Cardiac fibroblast (primary cell): Measurements from ENCODE around the gene OR2T5.
"Not testable (repeated sequence)": the region's sequence is repeated elsewhere in the genome, so short reads cannot be mapped to it uniquely, and the experiment has no call there.

ENCODE experiments used
- DNase-seq, 2 donors: peaks; one replicate each; pipeline versions ENCODE4 v3.0.0 to v3.0.0-alpha.2; 2010; ENCODE audit warnings: low read depth in 2 of 2
- H3K4me3 ChIP-seq, 2 donors: replicated peaks in 1 of 2; 1 replicate in 1 of 2; 2 replicates in 1 of 2; pipeline ENCODE4 v1.5.1; 2011; ENCODE audit warnings: low read depth in 2 of 2, low read length in 2 of 2, mild to moderate bottlenecking in 2 of 2, moderate library complexity in 1 of 2
- CTCF ChIP-seq: IDR thresholded peaks from one replicate; pipeline ENCODE4 v1.5.1; 2011; ENCODE audit warnings: low read depth, mild to moderate bottlenecking, low read length, inconsistent platforms

Gene OR2T5

GRCh38 chr1:248471154-248471553 is 17.2 kb upstream of the OR2T5 start:
- no peak for DNase-seq
- TF ChIP-seq CTCF: no peak
- H3K4me3 ChIP-seq: no peak overlapping the region

- DNase-seq, H3K4me3 ChIP-seq: not testable (repeated sequence)
Observed at GRCh38 chr1:248472111-248472510, 16.3 kb upstream of the OR2T5 start.

GRCh38 chr1:248473051-248473450 is 15.3 kb upstream of the OR2T5 start, which contains the start of gene OR2T3:
Gene OR2T3, plus strand, starts transcription at chr1:248473351. Its CDS starts 0 bp downstream, at chr1:248473351.
- DNase-seq: not testable (repeated sequence)

DNA sequence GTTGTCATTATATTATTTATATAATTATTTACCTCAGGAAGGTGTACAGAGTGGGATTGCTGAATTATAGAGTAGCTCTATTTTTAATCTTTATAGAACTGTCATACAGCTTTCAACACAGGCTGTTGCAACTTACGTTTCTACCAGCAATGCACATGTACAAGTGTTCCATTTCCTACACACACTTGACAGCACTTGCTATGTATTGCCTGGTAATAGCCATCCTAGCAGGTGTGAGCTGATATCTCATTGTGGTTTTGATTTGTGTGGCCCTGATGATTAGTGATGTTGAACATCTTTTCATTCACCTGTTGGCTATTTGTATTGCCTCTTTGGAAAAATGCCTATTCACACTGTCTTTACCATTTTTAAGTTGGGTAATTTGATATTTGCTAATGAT is 12.7 kb upstream of the OR2T5 start:
- H3K4me3 ChIP-seq, DNase-seq: not testable (repeated sequence)

More at GRCh38 chr1:248473051-248473450, 15.3 kb upstream of the OR2T5 start, which contains the start of gene OR2T3:
- H3K4me3 ChIP-seq: not testable (repeated sequence)

DNA sequence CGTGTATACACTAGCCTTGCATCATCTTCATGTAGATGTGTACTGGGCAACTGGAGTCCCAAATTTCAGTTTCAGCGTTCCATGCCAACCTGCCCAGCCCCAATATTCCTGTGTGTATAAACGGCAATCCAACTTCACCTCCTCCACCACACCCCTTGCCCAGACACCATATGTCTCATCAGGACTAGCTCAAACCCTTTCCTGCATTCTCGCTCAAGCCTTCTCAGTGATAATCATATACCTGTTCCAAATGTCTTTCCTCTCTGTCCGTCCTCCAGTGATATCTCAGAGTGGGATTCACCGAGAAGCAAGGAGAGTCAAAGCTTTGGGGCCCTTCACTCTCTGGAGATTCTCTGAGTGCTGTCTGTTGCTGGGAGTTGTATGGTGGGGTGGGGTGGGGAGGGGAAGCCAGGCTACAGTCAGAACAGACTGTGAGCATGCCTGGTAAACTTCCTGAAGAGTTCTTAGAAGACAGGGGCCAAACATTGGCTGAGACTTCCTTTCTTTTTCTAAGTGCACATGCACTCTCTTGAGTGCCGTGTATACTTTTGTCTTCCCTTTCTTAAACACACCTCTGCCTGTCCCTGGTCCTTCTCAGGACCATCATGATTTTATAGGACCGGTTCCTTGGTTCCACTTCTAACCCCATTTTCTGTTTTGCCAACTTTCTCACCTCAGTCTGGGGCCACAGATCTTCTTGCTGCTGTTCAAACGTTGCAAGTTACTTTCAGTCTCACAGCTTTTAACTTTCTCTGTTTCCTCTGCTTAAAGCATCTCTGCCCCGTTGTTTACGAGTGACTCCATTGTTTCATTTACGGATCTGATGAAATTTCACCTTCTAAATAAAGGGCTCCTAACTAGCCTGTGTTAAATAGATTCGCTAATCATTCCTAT is 6.5 kb upstream of the OR2T5 start:
- not testable (repeated sequence) for H3K4me3 ChIP-seq, DNase-seq

GRCh38 chr1:248496661-248497060 is 8.3 kb downstream of the OR2T5 start:
- DNase-seq, H3K4me3 ChIP-seq: not testable (repeated sequence)

GRCh38 chr1:248500305-248501035 is 12.1 kb downstream of the OR2T5 start:
- not testable (repeated sequence) for H3K4me3 ChIP-seq, DNase-seq

GRCh38 chr1:248507773-248508172 is 19.4 kb downstream of the OR2T5 start, which contains the start of gene OR2G6:
Gene OR2G6, plus strand, starts transcription at chr1:248508073. Its CDS starts 13,574 bp downstream, at chr1:248521647.
- not testable (repeated sequence) for H3K4me3 ChIP-seq, DNase-seq

- not testable (repeated sequence) for DNase-seq, H3K4me3 ChIP-seq
Observed at GRCh38 chr1:248510217-248510616, 21.8 kb downstream of the OR2T5 start.

GRCh38 chr1:248521856-248522255 is 33.5 kb downstream of the OR2T5 start:
- DNase-seq: no peak
- no peak overlapping the region for H3K4me3 ChIP-seq
- no peak for TF ChIP-seq CTCF

DNA sequence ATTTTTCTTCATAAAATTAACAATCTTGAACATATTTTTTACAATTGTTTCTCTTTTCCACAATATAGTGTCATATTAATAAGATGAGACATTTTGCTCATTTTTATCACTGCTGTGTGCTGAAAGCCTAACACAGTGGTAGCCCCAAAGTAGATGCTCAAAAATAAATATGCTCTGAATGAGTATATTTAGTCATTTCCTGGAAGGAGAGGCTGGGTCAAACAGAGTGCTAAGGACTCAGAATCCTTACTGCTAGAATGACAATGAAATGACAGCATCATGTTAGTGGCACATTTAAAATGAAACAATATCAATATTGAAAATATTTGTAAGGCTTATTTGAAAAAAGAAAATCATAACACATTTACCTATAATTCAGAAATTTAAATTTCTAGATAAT is 49.1 kb downstream of the OR2T5 start:
- not testable (repeated sequence) for H3K4me3 ChIP-seq, DNase-seq
